22Rv1 (cell line): ENCODE measurements around the gene SLC10A3.

Experiments
- ZFX ChIP-seq: fragments of 450-650 bp; IDR thresholded peaks from 2 replicates; pipeline ENCODE4 v1.6.1; 2017; ENCODE audit warnings: antibody characterized with exemption, borderline replicate concordance
- TF ChIP-seq, protein P1 (sequence below): fragments of 450-650 bp; IDR thresholded peaks from 2 replicates; pipeline ENCODE4 v1.5.1; 2017; ENCODE audit warnings: mild to moderate bottlenecking

DNA sequence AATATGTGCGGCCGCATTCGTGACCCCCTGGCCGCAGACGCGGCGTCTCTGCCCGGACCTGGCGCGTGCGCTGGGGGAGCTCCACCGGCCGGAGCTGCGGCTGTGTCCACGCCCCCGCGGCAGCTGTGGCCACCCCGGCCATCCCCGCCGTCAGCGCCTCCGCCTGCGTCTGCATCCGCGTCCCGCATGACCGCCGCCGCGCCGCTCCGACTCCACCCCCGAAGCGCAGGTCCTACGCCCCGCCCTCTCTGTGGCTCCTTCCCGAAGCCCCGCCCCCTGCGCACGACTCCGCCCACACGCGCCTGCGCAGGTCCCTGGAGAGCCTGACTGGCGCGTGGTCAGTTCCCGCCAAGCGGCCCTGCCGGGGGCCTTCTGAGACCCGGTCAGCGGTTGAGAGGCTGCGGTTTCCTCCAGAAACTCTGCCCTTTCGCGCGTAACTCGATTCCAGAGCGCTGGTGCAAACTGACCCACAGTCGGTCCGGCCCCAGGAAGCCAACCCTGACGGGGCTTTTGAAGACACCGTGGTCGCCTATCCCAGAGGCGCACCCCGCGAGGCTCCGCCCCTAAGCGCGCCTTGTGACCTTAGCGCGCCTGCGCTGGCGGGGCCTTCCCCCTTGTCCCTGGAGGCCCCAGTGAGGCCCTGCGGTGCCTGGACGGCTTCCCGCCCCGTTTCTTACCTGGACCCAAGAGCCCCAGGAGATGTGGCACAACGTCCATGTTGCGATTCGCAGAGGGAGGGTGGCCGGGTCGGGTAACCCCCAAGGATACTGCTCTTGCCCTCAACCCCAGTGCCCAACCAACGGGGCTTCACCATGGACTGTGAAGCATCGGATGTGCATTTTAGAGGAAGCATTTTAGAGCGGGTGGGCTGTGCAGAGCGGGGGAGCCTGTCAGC is 11.5 kb downstream of the SLC10A3 start, which contains the start of gene LAGE3:
- TF ChIP-seq, protein P1, sequence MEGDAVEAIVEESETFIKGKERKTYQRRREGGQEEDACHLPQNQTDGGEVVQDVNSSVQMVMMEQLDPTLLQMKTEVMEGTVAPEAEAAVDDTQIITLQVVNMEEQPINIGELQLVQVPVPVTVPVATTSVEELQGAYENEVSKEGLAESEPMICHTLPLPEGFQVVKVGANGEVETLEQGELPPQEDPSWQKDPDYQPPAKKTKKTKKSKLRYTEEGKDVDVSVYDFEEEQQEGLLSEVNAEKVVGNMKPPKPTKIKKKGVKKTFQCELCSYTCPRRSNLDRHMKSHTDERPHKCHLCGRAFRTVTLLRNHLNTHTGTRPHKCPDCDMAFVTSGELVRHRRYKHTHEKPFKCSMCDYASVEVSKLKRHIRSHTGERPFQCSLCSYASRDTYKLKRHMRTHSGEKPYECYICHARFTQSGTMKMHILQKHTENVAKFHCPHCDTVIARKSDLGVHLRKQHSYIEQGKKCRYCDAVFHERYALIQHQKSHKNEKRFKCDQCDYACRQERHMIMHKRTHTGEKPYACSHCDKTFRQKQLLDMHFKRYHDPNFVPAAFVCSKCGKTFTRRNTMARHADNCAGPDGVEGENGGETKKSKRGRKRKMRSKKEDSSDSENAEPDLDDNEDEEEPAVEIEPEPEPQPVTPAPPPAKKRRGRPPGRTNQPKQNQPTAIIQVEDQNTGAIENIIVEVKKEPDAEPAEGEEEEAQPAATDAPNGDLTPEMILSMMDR: no peak
- TF ChIP-seq ZFX: no peak
